Transverse colon (tissue), 4 donors: ENCODE data around the gene RELN. TPM values are rescaled to one million over a fixed set of nuclear protein-coding genes. Genes with fewer than 3 reads are reported as not detected.

ENCODE experiments used
- DNase-seq: peaks from one replicate; pipeline ENCODE4 v3.0.0-alpha.2; 2019
- H3K27ac ChIP-seq, 4 donors: fragments of 200-600 bp; sonication (generic); 2 replicates each; pipeline ENCODE4 v1.5.1; 2016 to 2018; ENCODE audit warnings: inconsistent platforms in 4 of 4
- H3K27me3 ChIP-seq: fragments of 200-600 bp; sonication (generic); 2 replicates; pipeline ENCODE4 v1.5.1; 2017; ENCODE audit warnings: inconsistent platforms
- H3K36me3 ChIP-seq, 4 donors: fragments of 200-600 bp; sonication (generic); 2 replicates each; pipeline ENCODE4 v1.5.1; 2017 to 2019; ENCODE audit warnings: inconsistent platforms in 4 of 4
- H3K4me1 ChIP-seq, 4 donors: fragments of 200-600 bp; sonication (generic); 2 replicates each; pipeline ENCODE4 v1.5.1; 2017 to 2020; ENCODE audit warnings: inconsistent platforms in 4 of 4
- H3K4me3 ChIP-seq, 4 donors: fragments of 200-600 bp; sonication (generic); 1 replicate in 1 of 4; 2 replicates in 3 of 4; pipeline versions ENCODE4 v1.5.1 to v1.6.1; 2017 to 2019; ENCODE audit warnings: inconsistent platforms in 4 of 4
- H3K9me3 ChIP-seq, 2 donors: fragments of 200-600 bp; sonication (generic); 2 replicates each; pipeline ENCODE4 v1.5.1; 2017 to 2019; ENCODE audit warnings: inconsistent platforms in 2 of 2
- CTCF ChIP-seq, 5 experiments: fragments of 200-600 bp in 3 of 5; fragments of 450-650 bp in 2 of 5; sonication (generic) in 3 of 5; IDR thresholded peaks; 1 replicate in 2 of 5; 2 replicates in 3 of 5; pipeline ENCODE4 v1.5.1; 2016 to 2017; ENCODE audit warnings: antibody characterized with exemption in 5 of 5, inconsistent platforms in 3 of 5, mild to moderate bottlenecking in 2 of 5, moderate library complexity in 1 of 5
- EP300 ChIP-seq: sonication (generic); formaldehyde crosslinking; IDR thresholded peaks from one replicate; pipeline ENCODE4 v1.6.1; 2017; ENCODE audit warnings: antibody characterized with exemption, low read depth
- POLR2A ChIP-seq: fragments of 450-650 bp; IDR thresholded peaks from one replicate; pipeline ENCODE4 v1.6.1; 2016; ENCODE audit warnings: antibody characterized with exemption, mild to moderate bottlenecking, moderate library complexity
- POLR2AphosphoS5 ChIP-seq, 3 donors: sonication (generic); formaldehyde crosslinking; IDR thresholded peaks; one replicate each; pipeline ENCODE4 v1.6.1; 2016; ENCODE audit warnings: antibody characterized with exemption in 3 of 3
- WGBS, 2 donors: methylation state at CpG; one replicate each; pipeline ENCODE4 v1.1.5; 2018; ENCODE audit warnings: low coverage in 1 of 2; 5-methylcytosine and 5-hydroxymethylcytosine counted together
- in situ Hi-C, 4 donors: fragments of 200-750 bp; cut with MboI; loops; one replicate each; pipeline versions ENCODE4 v1.15.0 to v1.15.1; 2017; ENCODE audit warnings: low sequenced_read_pairs in 3 of 4, low pct_ligation_motif_present in 1 of 4, low pct_unique_long_range_greater_than_20kb in 1 of 4
- intact Hi-C: fragments of 100-400 bp; cut with DNase I; formaldehyde crosslinking; loops from one replicate; pipeline ENCODE4 v1.15.1; 2023; ENCODE audit warnings: low total_unique reads
- total RNA-seq, 4 donors: library from RNA; depleted of rRNA; stranded (reverse); fragments of >200 nt; gene quantifications; one replicate each; pipeline ENCODE4 v1.1.0, GENCODE V29; 2016

The RELN gene
- total RNA-seq, 4 donors from 2014 or later = 1.00 to 2.7 (median 1.5) TPM; not detected in 1

- intact Hi-C loops = no loop called here
- 51 to 62% methylated on average over 3 of the region's 3 CpGs for WGBS, 2 donors
- Histone ChIP-seq H3K9me3 (no peaks in the 10 kb centered on the region), H3K4me1 (no peaks in the 10 kb centered on the region), H3K27me3 (no peaks in the 10 kb centered on the region), H3K36me3 (no peaks in the 10 kb centered on the region), H3K27ac (no peak overlapping the region), H3K4me3 (no peak overlapping the region)
- in situ Hi-C loops = no loop called here
- no peak for TF ChIP-seq POLR2A
- TF ChIP-seq POLR2AphosphoS5 (IDR thresholded peaks at IDR 0.05) = no peak
- TF ChIP-seq EP300 = no peak
- TF ChIP-seq CTCF (IDR thresholded peaks at IDR 0.05) = no peak
- no peak for DNase-seq
Observed at GRCh38 chr7:103637726-103638125, 351.7 kb downstream of the RELN start.

GRCh38 chr7:103637094-103637493, 352.4 kb downstream of the RELN start:
- WGBS, 2 donors = 15 to 35% methylated on average over 1 of the region's 1 CpG
- TF ChIP-seq CTCF (IDR thresholded peaks at IDR 0.05) = no peak
- no peak for TF ChIP-seq EP300
- no peak for TF ChIP-seq POLR2A
- no peak for TF ChIP-seq POLR2AphosphoS5 (IDR thresholded peaks at IDR 0.05)
- intact Hi-C loops = no loop called here
- in situ Hi-C loops = no loop called here
- no peaks in the 10 kb centered on the region for H3K9me3 ChIP-seq
- no peaks in the 10 kb centered on the region for H3K4me1 ChIP-seq
- no peak for DNase-seq
- H3K36me3 ChIP-seq = no peaks in the 10 kb centered on the region
- H3K4me3 ChIP-seq = no peak overlapping the region
- no peak overlapping the region for H3K27ac ChIP-seq
- H3K27me3 ChIP-seq = no peaks in the 10 kb centered on the region

GRCh38 chr7:103636153-103636552, 353.3 kb downstream of the RELN start:
- in situ Hi-C loops (no loop called here), intact Hi-C loops (no loop called here)
- Histone ChIP-seq H3K4me1 (no peaks in the 10 kb centered on the region), H3K4me3 (no peak overlapping the region), H3K27me3 (no peaks in the 10 kb centered on the region), H3K9me3 (no peaks in the 10 kb centered on the region), H3K27ac (no peak overlapping the region), H3K36me3 (no peaks in the 10 kb centered on the region)
- no peak for DNase-seq
- whole genome bisulfite sequencing, 2 donors = 65 to 72% methylated on average over 5 of the region's 5 CpGs
- TF ChIP-seq POLR2A = no peak
- no peak for TF ChIP-seq CTCF (IDR thresholded peaks at IDR 0.05)
- TF ChIP-seq POLR2AphosphoS5 (IDR thresholded peaks at IDR 0.05) = no peak
- no peak for TF ChIP-seq EP300

- Histone ChIP-seq H3K36me3 (no peaks in the 10 kb centered on the region), H3K27me3 (no peaks in the 10 kb centered on the region), H3K27ac (no peak overlapping the region), H3K4me1 (no peaks in the 10 kb centered on the region), H3K4me3 (no peak overlapping the region), H3K9me3 (no peaks in the 10 kb centered on the region)
- TF ChIP-seq CTCF (IDR thresholded peaks at IDR 0.05) = no peak
- no peak for TF ChIP-seq EP300
- no peak for TF ChIP-seq POLR2AphosphoS5 (IDR thresholded peaks at IDR 0.05)
- TF ChIP-seq POLR2A = no peak
- in situ Hi-C loops = no loop called here
- 82 to 91% methylated on average over 1 of the region's 1 CpG for WGBS, 2 donors
- DNase-seq = no peak
- intact Hi-C loops = no loop called here
Observed at GRCh38 chr7:103632972-103633371, 356.5 kb downstream of the RELN start.
